OCI-LY7 (cell line): ENCODE results near the gene ZNF335. TPM values are rescaled to one million over a fixed set of nuclear protein-coding genes. Genes with fewer than 3 reads are reported as not detected.
"Not testable (repeated sequence)": the region's sequence is repeated elsewhere in the genome, so short reads cannot be mapped to it uniquely, and the experiment has no call there.

Source experiments
- BruUV-seq: library from RNA; stranded (reverse); fragments of 400-500 nt; replicated peaks from 2 replicates; lab custom pipeline; 2021; lab: Mats Ljungman, UMichigan
- CTCF ChIA-PET: fragments of 300-600 bp; sonication (Branson Sonifier 250); formaldehyde crosslinking; loops from one replicate; lab custom pipeline; 2022; ENCODE audit warnings: antibody characterized with exemption; ENCODE audit not compliant: unreplicated experiment; lab: Charles Lee
- POLR2A ChIA-PET: fragments of 300-600 bp; sonication (Branson Sonifier 250); formaldehyde crosslinking; loops from one replicate; lab custom pipeline; 2022; ENCODE audit warnings: antibody characterized with exemption; lab: Charles Lee
- DNase-seq: peaks from one replicate; pipeline ENCODE4 v3.0.0-alpha.2; 2015; ENCODE audit warnings: low spot score
- H2AFZ ChIP-seq: fragments of 200-600 bp; sonication (generic), shearing (Covaris generic); 2 replicates; pipeline ENCODE4 v1.6.1; 2014; ENCODE audit warnings: mild to moderate bottlenecking, antibody characterized with exemption, low read length, moderate library complexity
- H3K27ac ChIP-seq: fragments of 200-600 bp; sonication (generic); 2 replicates; pipeline ENCODE4 v1.5.1; 2014; ENCODE audit warnings: mixed run types, low read depth, mild to moderate bottlenecking, moderate library complexity, low read length, inconsistent platforms; ENCODE audit not compliant: poor library complexity, severe bottlenecking
- H3K36me3 ChIP-seq: fragments of 200-600 bp; sonication (generic); 2 replicates; pipeline ENCODE4 v1.6.1; 2014; ENCODE audit warnings: mild to moderate bottlenecking, antibody characterized with exemption, low read length, moderate library complexity, mixed read lengths; ENCODE audit not compliant: insufficient read depth
- H3K4me1 ChIP-seq: fragments of 200-600 bp; sonication (generic); 2 replicates; pipeline ENCODE4 v1.5.1; 2014; ENCODE audit warnings: mild to moderate bottlenecking, low read length; ENCODE audit not compliant: insufficient read depth, poor library complexity, severe bottlenecking
- H3K4me2 ChIP-seq: fragments of 200-600 bp; sonication (generic); 2 replicates; pipeline ENCODE4 v1.6.1; 2014; ENCODE audit warnings: mild to moderate bottlenecking, low read length
- H3K4me3 ChIP-seq: fragments of 200-600 bp; sonication (generic); 2 replicates; pipeline ENCODE4 v1.5.1; 2014; ENCODE audit warnings: mild to moderate bottlenecking, low read depth, low read length; ENCODE audit not compliant: poor library complexity, severe bottlenecking
- H3K79me2 ChIP-seq: fragments of 200-600 bp; sonication (generic); 2 replicates; pipeline ENCODE4 v1.6.1; 2016; ENCODE audit warnings: low read depth, mild to moderate bottlenecking, low read length, moderate library complexity, mixed read lengths; ENCODE audit not compliant: insufficient read depth
- H3K9me2 ChIP-seq: fragments of 200-600 bp; sonication (generic); 2 replicates; pipeline ENCODE4 v1.6.1; 2016; ENCODE audit warnings: mild to moderate bottlenecking, low read length, mixed read lengths; ENCODE audit not compliant: insufficient read depth
- H3K9me3 ChIP-seq: fragments of 200-600 bp; sonication (generic); 2 replicates; pipeline ENCODE4 v1.6.1; 2014; ENCODE audit warnings: mild to moderate bottlenecking, mixed run types, low read length, mixed read lengths
- H4K20me1 ChIP-seq: fragments of 200-600 bp; sonication (generic); 2 replicates; pipeline ENCODE4 v1.6.1; 2014; ENCODE audit warnings: mild to moderate bottlenecking, antibody characterized with exemption, low read length, moderate library complexity, mixed read lengths; ENCODE audit not compliant: insufficient read depth
- EZH2phosphoT487 ChIP-seq: fragments of 200-600 bp; sonication (generic); IDR thresholded peaks from 2 replicates; pipeline ENCODE4 v1.6.1; 2018; ENCODE audit warnings: low read depth, borderline replicate concordance, mild to moderate bottlenecking, mixed run types, antibody characterized with exemption, low read length, moderate library complexity, mixed read lengths
- intact Hi-C: fragments of 100-400 bp; cut with micrococcal nuclease; formaldehyde crosslinking; loops from one replicate; pipeline ENCODE4 v1.10.0; 2022; ENCODE audit not compliant: unreplicated experiment
- total RNA-seq, 2 experiments: library from RNA; depleted of rRNA in 1 of 2; stranded (reverse); fragments of >200 nt in 1 of 2; shearing (Covaris generic) in 1 of 2; gene quantifications; 2 replicates each; pipeline ENCODE4 v1.2.3, GENCODE V29; 2014 to 2022
- TF ChIP-seq, protein P1 (sequence below): fragments of 200-600 bp; sonication (generic); conservative IDR thresholded peaks from 2 replicates; pipeline ENCODE4 v1.5.1; 2014; ENCODE audit warnings: mild to moderate bottlenecking, antibody characterized with exemption, low read length, moderate library complexity, mixed read lengths

Gene ZNF335
- total RNA-seq, 2 experiments from 2014 or later = 21.0 to 28.4 TPM

DNA sequence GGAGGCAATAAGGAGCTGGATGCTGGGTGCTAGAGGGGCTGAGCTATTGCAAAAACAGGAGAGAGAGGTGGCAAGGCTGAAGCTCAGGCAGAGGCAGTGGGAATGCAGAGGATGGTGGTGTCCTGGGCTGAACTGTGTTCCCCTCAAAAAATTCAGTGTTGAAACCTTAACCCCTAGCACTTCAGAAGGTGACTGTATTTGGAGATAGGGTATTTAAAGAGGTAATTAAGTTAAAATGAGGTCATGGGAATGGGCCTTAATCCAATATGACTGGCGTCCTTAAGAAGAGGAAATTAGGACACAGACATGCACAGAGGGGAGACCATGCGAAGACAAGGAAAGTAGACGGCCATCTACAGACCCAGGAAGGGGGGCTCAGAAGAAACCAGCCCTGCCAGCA lies 25.2 kb upstream of the ZNF335 start:
- no peak for DNase-seq
- Histone ChIP-seq H3K9me3 (no peaks in the 10 kb centered on the region), H3K36me3 (no peaks in the 10 kb centered on the region), H3K4me1 (no peaks in the 10 kb centered on the region), H3K9me2 (no peaks in the 10 kb centered on the region), H3K4me2 (no peak overlapping the region), H3K4me3 (no peak overlapping the region), H4K20me1 (no peaks in the 10 kb centered on the region), H3K79me2 (no peaks in the 10 kb centered on the region), H2AFZ (no peak overlapping the region), H3K27ac (no peak overlapping the region)
- TF ChIP-seq, protein P1, sequence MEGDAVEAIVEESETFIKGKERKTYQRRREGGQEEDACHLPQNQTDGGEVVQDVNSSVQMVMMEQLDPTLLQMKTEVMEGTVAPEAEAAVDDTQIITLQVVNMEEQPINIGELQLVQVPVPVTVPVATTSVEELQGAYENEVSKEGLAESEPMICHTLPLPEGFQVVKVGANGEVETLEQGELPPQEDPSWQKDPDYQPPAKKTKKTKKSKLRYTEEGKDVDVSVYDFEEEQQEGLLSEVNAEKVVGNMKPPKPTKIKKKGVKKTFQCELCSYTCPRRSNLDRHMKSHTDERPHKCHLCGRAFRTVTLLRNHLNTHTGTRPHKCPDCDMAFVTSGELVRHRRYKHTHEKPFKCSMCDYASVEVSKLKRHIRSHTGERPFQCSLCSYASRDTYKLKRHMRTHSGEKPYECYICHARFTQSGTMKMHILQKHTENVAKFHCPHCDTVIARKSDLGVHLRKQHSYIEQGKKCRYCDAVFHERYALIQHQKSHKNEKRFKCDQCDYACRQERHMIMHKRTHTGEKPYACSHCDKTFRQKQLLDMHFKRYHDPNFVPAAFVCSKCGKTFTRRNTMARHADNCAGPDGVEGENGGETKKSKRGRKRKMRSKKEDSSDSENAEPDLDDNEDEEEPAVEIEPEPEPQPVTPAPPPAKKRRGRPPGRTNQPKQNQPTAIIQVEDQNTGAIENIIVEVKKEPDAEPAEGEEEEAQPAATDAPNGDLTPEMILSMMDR = no peak
- no peak for TF ChIP-seq EZH2phosphoT487
- POLR2A ChIA-PET = interaction anchor here (1.6 kb wide), 1 partner anchor 99 kb away, joined by 3 read pairs; no protein-coding TSS in a partner anchor
- no TSS peak for BruUV-seq
- CTCF ChIA-PET = no interaction called here
- intact Hi-C loops = no loop called here

DNA sequence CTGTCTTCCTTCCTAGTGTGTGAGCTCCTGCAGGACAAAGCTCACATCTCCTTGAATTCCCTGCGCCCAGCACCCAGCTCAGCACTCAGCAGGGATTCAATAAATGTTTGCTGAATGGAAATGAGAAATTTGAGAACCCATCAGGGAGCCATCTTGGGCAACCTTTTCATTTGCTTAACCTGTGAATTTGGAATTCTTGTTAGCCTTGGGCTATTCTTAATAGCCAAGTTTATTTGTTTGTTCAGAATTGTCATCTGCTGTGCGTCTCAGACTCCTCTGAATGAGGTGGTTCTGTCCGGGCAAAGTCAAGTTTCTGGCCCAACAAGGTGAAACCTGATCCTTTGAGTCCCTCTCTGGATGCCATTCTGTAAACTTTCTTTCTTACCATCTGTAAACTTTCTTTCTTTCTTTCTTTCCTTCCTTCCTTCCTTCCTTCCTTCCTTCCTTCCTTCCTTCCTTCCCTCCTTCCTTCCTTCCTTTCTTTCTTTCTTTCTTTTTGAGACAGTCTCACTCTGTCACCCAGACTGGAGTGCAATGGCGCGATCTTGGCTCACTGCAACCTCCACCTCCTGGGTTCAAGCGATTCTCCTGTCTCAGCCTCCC lies 23.6 kb upstream of the ZNF335 start:
- CTCF ChIA-PET, H3K27ac ChIP-seq, H3K4me3 ChIP-seq, H3K9me2 ChIP-seq, H3K4me2 ChIP-seq, BruUV-seq, H3K4me1 ChIP-seq, H3K9me3 ChIP-seq, H3K79me2 ChIP-seq, intact Hi-C loops, H4K20me1 ChIP-seq, DNase-seq, H2AFZ ChIP-seq, H3K36me3 ChIP-seq: not testable (repeated sequence)
- POLR2A ChIA-PET = interaction anchor here (0.5 kb wide), 1 partner anchor 54 kb away, joined by 3 read pairs; no protein-coding TSS in a partner anchor

DNA sequence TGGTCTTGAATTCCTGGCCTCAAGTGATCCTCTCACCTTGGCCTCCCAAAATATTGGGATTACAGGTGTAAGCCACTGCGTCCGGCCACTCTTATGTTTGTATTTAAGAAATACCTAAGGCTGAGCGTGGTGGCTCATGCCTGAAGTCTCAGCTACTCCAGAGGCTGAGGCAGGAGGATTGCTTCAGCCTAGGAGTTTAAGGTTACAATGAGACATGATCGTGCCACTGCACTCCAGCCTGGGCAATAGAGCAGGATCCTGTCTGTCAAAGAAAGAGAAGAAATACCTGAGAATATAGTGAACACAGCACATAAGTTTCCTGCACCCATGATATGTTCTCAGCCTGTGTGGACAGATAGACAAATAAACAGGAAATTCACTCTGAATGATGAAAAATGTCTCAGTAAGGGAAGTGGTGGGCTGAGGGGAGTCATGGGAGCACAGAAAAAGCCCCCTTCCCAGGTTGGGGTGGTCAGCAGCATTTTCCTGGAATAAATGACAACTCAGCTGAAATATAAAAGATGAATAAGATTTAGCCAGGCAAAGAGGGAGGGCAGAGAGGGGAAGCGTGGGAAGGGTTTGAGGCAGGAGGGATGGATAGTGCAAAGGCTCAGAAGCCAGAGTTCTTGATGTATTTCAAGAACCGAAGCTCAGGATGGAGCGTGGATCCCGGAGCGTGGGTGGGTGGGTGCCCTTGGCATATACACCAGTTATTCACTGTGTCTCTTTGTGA lies 22.9 kb upstream of the ZNF335 start:
- TF ChIP-seq EZH2phosphoT487 = no peak
- TF ChIP-seq, protein P1 = no peak
- intact Hi-C loops = no loop called here
- Histone ChIP-seq H4K20me1 (no peaks in the 10 kb centered on the region), H2AFZ (no peak overlapping the region), H3K9me3 (no peaks in the 10 kb centered on the region), H3K4me2 (no peak overlapping the region), H3K4me1 (peaks cover 3% of the 10 kb centered on the region), H3K4me3 (no peak overlapping the region), H3K36me3 (no peaks in the 10 kb centered on the region), H3K9me2 (no peaks in the 10 kb centered on the region), H3K79me2 (no peaks in the 10 kb centered on the region), H3K27ac (no peak overlapping the region)
- no peak for DNase-seq
- ChIA-PET CTCF (no interaction called here), POLR2A (interaction anchor here (0.5 kb wide), 1 partner anchor 53 kb away, joined by 3 read pairs; no protein-coding TSS in a partner anchor)
- no TSS peak for BruUV-seq
